HepG2 (cell line): ENCODE results near the gene HMGB2. TPM values are rescaled to one million over a fixed set of nuclear protein-coding genes. Genes with fewer than 3 reads are reported as not detected.
A peak's percentile ranks its signal among the peaks of the same experiment; 100 is the strongest.

Source experiments
- CSRNP2 ChIP-seq: sonication (generic); formaldehyde crosslinking; conservative IDR thresholded peaks from 2 replicates; pipeline ENCODE4 v1.8.0; 2022; ENCODE audit warnings: low read depth, missing genetic modification reagents
- E2F5 ChIP-seq: sonication (generic); formaldehyde crosslinking; conservative IDR thresholded peaks from 2 replicates; pipeline ENCODE4 v1.4.0; 2020; ENCODE audit warnings: missing genetic modification reagents
- HMG20A ChIP-seq: IDR thresholded peaks from 2 replicates; pipeline ENCODE4 v1.6.1; 2016; ENCODE audit warnings: borderline replicate concordance
- KDM3A ChIP-seq: IDR thresholded peaks from 2 replicates; pipeline ENCODE4 v1.6.1; 2018; ENCODE audit warnings: low read depth, missing compliant biosample characterization
- KLF11 ChIP-seq: IDR thresholded peaks from 2 replicates; pipeline ENCODE4 v1.6.1; 2016; ENCODE audit warnings: missing compliant biosample characterization
- KMT2A ChIP-seq: sonication (generic); formaldehyde crosslinking; IDR thresholded peaks from 2 replicates; pipeline ENCODE4 v1.4.0; 2020; ENCODE audit warnings: missing genetic modification reagents
- MATR3 ChIP-seq: sonication (generic); formaldehyde crosslinking; IDR thresholded peaks from 2 replicates; pipeline ENCODE4 v1.4.0; 2020; ENCODE audit warnings: missing genetic modification reagents
- MXD3 ChIP-seq: IDR thresholded peaks from 2 replicates; pipeline ENCODE4 v1.6.1; 2016; ENCODE audit warnings: mild to moderate bottlenecking, missing biosample characterization, missing genetic modification reagents
- NBN ChIP-seq: fragments of 450-650 bp; conservative IDR thresholded peaks from 2 replicates; pipeline ENCODE4 v1.6.1; 2017
- PCBP1 ChIP-seq: fragments of 200-400 bp; formaldehyde crosslinking; IDR thresholded peaks from 2 replicates; pipeline ENCODE4 v1.6.1; 2017; ENCODE audit warnings: mild to moderate bottlenecking, low read depth, low read length, borderline replicate concordance
- POLR2AphosphoS2 ChIP-seq: IDR thresholded peaks from 2 replicates; pipeline ENCODE4 v1.6.1; 2011; ENCODE audit warnings: low read depth, low read length, improper control_type of control experiment
- RFX1 ChIP-seq: fragments of 450-650 bp; IDR thresholded peaks from 2 replicates; pipeline ENCODE4 v1.6.1; 2017
- U2AF1 ChIP-seq: fragments of 200-400 bp; formaldehyde crosslinking; optimal IDR thresholded peaks from 2 replicates; pipeline ENCODE3; 2017; ENCODE audit warnings: mild to moderate bottlenecking, low read depth, low read length
- YEATS4 ChIP-seq: sonication (generic); formaldehyde crosslinking; IDR thresholded peaks from 2 replicates; pipeline ENCODE4 v1.4.0; 2020; ENCODE audit warnings: missing genetic modification reagents, borderline replicate concordance
- ZBED4 ChIP-seq: sonication (generic); formaldehyde crosslinking; IDR thresholded peaks from 2 replicates; pipeline ENCODE4 v1.4.0; 2020; ENCODE audit warnings: missing genetic modification reagents, borderline replicate concordance
- ZNF234 ChIP-seq: sonication (generic); formaldehyde crosslinking; conservative IDR thresholded peaks from 2 replicates; pipeline ENCODE4 v1.5.1; 2020; ENCODE audit warnings: mild to moderate bottlenecking, missing genetic modification reagents
- ZNF451 ChIP-seq: sonication (generic); formaldehyde crosslinking; IDR thresholded peaks from 2 replicates; pipeline ENCODE4 v1.5.0; 2020; ENCODE audit warnings: mild to moderate bottlenecking, missing genetic modification reagents
- ZNF781 ChIP-seq: sonication (generic); formaldehyde crosslinking; IDR thresholded peaks from 2 replicates; pipeline ENCODE4 v1.5.1; 2020; ENCODE audit warnings: borderline replicate concordance, mild to moderate bottlenecking, missing genetic modification reagents; ENCODE audit errors: not compliant biosample characterization
- ZSCAN5A ChIP-seq: sonication (generic); formaldehyde crosslinking; IDR thresholded peaks from 2 replicates; pipeline ENCODE4 v1.8.0; 2022; ENCODE audit warnings: mild to moderate bottlenecking, missing genetic modification reagents, borderline replicate concordance
- ZZZ3 ChIP-seq: sonication (generic); formaldehyde crosslinking; IDR thresholded peaks from 2 replicates; pipeline ENCODE4 v1.4.0; 2020; ENCODE audit warnings: missing genetic modification reagents, mild to moderate bottlenecking, borderline replicate concordance
- polyA plus RNA-seq, 8 experiments: library from polyadenylated mRNA; depleted of rRNA in 3 of 8; stranded (reverse) in 7 of 8; unstranded in 1 of 8; fragments of >200 nt; fragmentation: Illumina TruSeq in 4 of 8; extraction: Trizol in 4 of 8; gene quantifications; 2 replicates each; pipeline versions ENCODE4 v1.2.1 to v1.2.3, GENCODE V29; 2011 to 2016; ENCODE audit warnings: low read depth in 4 of 8, missing spikeins in 1 of 8, mixed read lengths in 1 of 8; ENCODE audit not compliant: insufficient read depth in 1 of 8
- total RNA-seq, 5 experiments: library from RNA; depleted of rRNA; stranded (reverse); fragments of >200 nt; fragmentation: Illumina TruSeq; extraction: Trizol; gene quantifications; 2 replicates each; pipeline ENCODE4 v1.2.3, GENCODE V29; 2016; ENCODE audit warnings: low read depth in 1 of 5

Gene HMGB2
- total and polyA plus RNA-seq, 2 of the 13 experiments (the other 11 are each of a cell fraction or from before 2014, with no cell fraction given), result 90.5 to 332 TPM

GRCh38 chr4:173334085-173334890 lies at the start of gene HMGB2 (continued):
- TF ChIP-seq POLR2AphosphoS2, result no peak
- peak; percentile 71 for TF ChIP-seq KMT2A (CRISPR knock-in tag)
- no peak for TF ChIP-seq MATR3 (CRISPR knock-in tag)
- peak; percentile 65; the same call in 1 of the 2 replicates for TF ChIP-seq MXD3
- peak; percentile 90 for TF ChIP-seq YEATS4 (CRISPR knock-in tag)
- peak; percentile 91 for TF ChIP-seq E2F5 (CRISPR knock-in tag)
- TF ChIP-seq ZSCAN5A (CRISPR knock-in tag), result peak; percentile 96
- no peak for TF ChIP-seq PCBP1
- no peak; the same call in 1 of the 2 replicates for TF ChIP-seq ZNF234 (CRISPR knock-in tag)
- TF ChIP-seq U2AF1, result peak; percentile 61
- peak; percentile 25; the same call in 1 of the 2 replicates for TF ChIP-seq RFX1
- TF ChIP-seq ZBED4 (CRISPR knock-in tag), result peak; percentile 99
- TF ChIP-seq KLF11 (CRISPR knock-in tag), result peak; percentile 40; the same call in 1 of the 2 replicates
- no peak for TF ChIP-seq NBN
- peak; percentile 98 for TF ChIP-seq CSRNP2
- 0 out of 2 replicates have a peak, but pooled peaks have one; percentile 44 for TF ChIP-seq HMG20A (CRISPR knock-in tag)
- TF ChIP-seq ZZZ3 (CRISPR knock-in tag), result no peak
- peak; percentile 62; the same call in 1 of the 2 replicates for TF ChIP-seq KDM3A (CRISPR knock-in tag)
- TF ChIP-seq ZNF781 (CRISPR knock-in tag), result peak; percentile 27
- peak; percentile 66; the same call in 1 of the 2 replicates for TF ChIP-seq ZNF451 (CRISPR knock-in tag)
